Testis (tissue), 3 donors: Measurements from ENCODE around the gene FLNB. TPM values are rescaled to one million over a fixed set of nuclear protein-coding genes. Genes with fewer than 3 reads are reported as not detected.

ENCODE experiments used
- DNase-seq: peaks from one replicate; pipeline ENCODE4 v3.0.0-alpha.2; 2019
- H3K27ac ChIP-seq, 2 donors: fragments of 200-600 bp; sonication (generic); one replicate each; pipeline ENCODE4 v1.5.1; 2019
- H3K27me3 ChIP-seq: fragments of 200-600 bp; sonication (generic); one replicate; pipeline ENCODE4 v1.5.1; 2019
- H3K36me3 ChIP-seq: fragments of 200-600 bp; sonication (generic); one replicate; pipeline ENCODE4 v1.5.1; 2017; ENCODE audit warnings: low read depth; ENCODE audit errors: missing control alignments
- H3K4me1 ChIP-seq: fragments of 200-600 bp; sonication (generic); one replicate; pipeline ENCODE4 v1.5.1; 2019
- H3K4me3 ChIP-seq, 2 donors: fragments of 200-600 bp; sonication (generic); one replicate each; pipeline ENCODE4 v1.5.1; 2017 to 2019
- H3K9me3 ChIP-seq: fragments of 200-600 bp; sonication (generic); one replicate; pipeline ENCODE4 v1.5.1; 2017
- CTCF ChIP-seq, 3 experiments: fragments of 450-650 bp in 2 of 3; fragments of 200-600 bp in 1 of 3; sonication (generic) in 1 of 3; IDR thresholded peaks; one replicate each; pipeline ENCODE4 v1.5.1; 2016 to 2019; ENCODE audit warnings: antibody characterized with exemption in 3 of 3, mild to moderate bottlenecking in 2 of 3, moderate library complexity in 1 of 3
- POLR2A ChIP-seq: fragments of 450-650 bp; IDR thresholded peaks from one replicate; pipeline ENCODE4 v1.6.1; 2017; ENCODE audit warnings: antibody characterized with exemption, mild to moderate bottlenecking, moderate library complexity
- WGBS, 2 donors: methylation state at CpG; one replicate each; pipeline ENCODE4 v1.1.5; 2018; 5-methylcytosine and 5-hydroxymethylcytosine counted together
- intact Hi-C: fragments of 100-400 bp; cut with DNase I; formaldehyde crosslinking; loops from one replicate; pipeline ENCODE4 v1.15.1; 2023; ENCODE audit warnings: low total_unique reads
- polyA plus RNA-seq: library from polyadenylated mRNA; stranded (reverse); fragments of 350-450 nt; fragmentation: Illumina TruSeq; extraction: RNeasy Lipid Tissue Mini Kit (QIAGEN cat#74804); gene quantifications from one replicate; pipeline ENCODE4 v1.2.3, GENCODE V29; 2014; ENCODE audit warnings: low read depth, low replicate concordance; ENCODE audit not compliant: insufficient read depth
- total RNA-seq, 2 donors: library from RNA; depleted of rRNA; stranded (reverse); fragments of >200 nt; gene quantifications; one replicate each; pipeline ENCODE4 v1.2.3, GENCODE V29; 2016

Gene FLNB
- total and polyA plus RNA-seq, 3 donors from 2014 or later, result 105 to 199 (median 166) TPM

- H3K27ac ChIP-seq, result no peak overlapping the region
- intact Hi-C loops, result no loop called here
- DNase-seq, result no peak
- TF ChIP-seq CTCF (IDR thresholded peaks at IDR 0.05), result no peak
- no peak for TF ChIP-seq POLR2A
- H3K36me3 ChIP-seq, result no peaks in the 10 kb centered on the region
- H3K9me3 ChIP-seq, result no peaks in the 10 kb centered on the region
- H3K4me1 ChIP-seq, result no peaks in the 10 kb centered on the region
- WGBS, 2 donors, result 77 to 80% methylated on average over 10 of the region's 10 CpGs
- H3K27me3 ChIP-seq, result no peaks in the 10 kb centered on the region
- H3K4me3 ChIP-seq, result no peak overlapping the region
Measured at GRCh38 chr3:58129041-58129770, 121.0 kb downstream of the FLNB start.

- Histone ChIP-seq H3K4me1 (no peaks in the 10 kb centered on the region), H3K9me3 (no peaks in the 10 kb centered on the region), H3K4me3 (no peak overlapping the region), H3K36me3 (no peaks in the 10 kb centered on the region), H3K27me3 (no peaks in the 10 kb centered on the region), H3K27ac (no peak overlapping the region)
- DNase-seq, result no peak
- WGBS, 2 donors, result 88 to 96% methylated on average over 2 to 11 of the region's 11 CpGs
- TF ChIP-seq CTCF (IDR thresholded peaks at IDR 0.05), result no peak
- no peak for TF ChIP-seq POLR2A
- intact Hi-C loops, result no loop called here
Measured at GRCh38 chr3:58130591-58130990, 122.4 kb downstream of the FLNB start.

GRCh38 chr3:58131101-58131825, 123.0 kb downstream of the FLNB start:
- no peaks in the 10 kb centered on the region for H3K27me3 ChIP-seq

GRCh38 chr3:58132850-58133249, 124.6 kb downstream of the FLNB start:
- Histone ChIP-seq H3K27me3 (no peaks in the 10 kb centered on the region), H3K4me1 (no peaks in the 10 kb centered on the region), H3K36me3 (no peaks in the 10 kb centered on the region), H3K9me3 (no peaks in the 10 kb centered on the region), H3K4me3 (no peak overlapping the region), H3K27ac (no peak overlapping the region)
- intact Hi-C loops, result no loop called here
- TF ChIP-seq CTCF (IDR thresholded peaks at IDR 0.05), result no peak
- no peak for DNase-seq
- WGBS, 2 donors, result 93 to 96% methylated on average over 4 of the region's 4 CpGs

More at GRCh38 chr3:58131101-58131825, 123.0 kb downstream of the FLNB start:
- 82 to 91% methylated on average over 6 of the region's 6 CpGs for WGBS, 2 donors
- H3K27ac ChIP-seq, result no peak overlapping the region
- intact Hi-C loops, result no loop called here
- DNase-seq, result no peak
- TF ChIP-seq POLR2A (no peak), CTCF (IDR thresholded peaks at IDR 0.05) (no peak)
- H3K9me3 ChIP-seq, result no peaks in the 10 kb centered on the region
- H3K36me3 ChIP-seq, result no peaks in the 10 kb centered on the region
- no peak overlapping the region for H3K4me3 ChIP-seq
- H3K4me1 ChIP-seq, result no peaks in the 10 kb centered on the region
